GM20000 (cell line): ENCODE measurements around the gene ARHGAP24.

Source experiments
- DNase-seq: peaks from one replicate; pipeline ENCODE4 v3.0.0; 2012; ENCODE audit warnings: low spot score
- CTCF ChIP-seq: IDR thresholded peaks from 2 replicates; pipeline ENCODE4 v1.5.1; 2012; ENCODE audit warnings: mild to moderate bottlenecking, control low read depth; ENCODE audit errors: extremely low read depth, missing control alignments

ARHGAP24 gene

GRCh38 chr4:85617202-85617601, 142.3 kb downstream of the ARHGAP24 start:
- DNase-seq = no peak

GRCh38 chr4:85632981-85633380, 158.0 kb downstream of the ARHGAP24 start:
- no peak for DNase-seq
- TF ChIP-seq CTCF = no peak

More at GRCh38 chr4:85617202-85617601, 142.3 kb downstream of the ARHGAP24 start:
- TF ChIP-seq CTCF = no peak

- no peak for DNase-seq
- TF ChIP-seq CTCF = no peak
Observed at GRCh38 chr4:85637778-85638177, 162.8 kb downstream of the ARHGAP24 start.

- DNase-seq = no peak
- no peak for TF ChIP-seq CTCF
Observed at GRCh38 chr4:85639946-85640345, 165.0 kb downstream of the ARHGAP24 start.

GRCh38 chr4:85642356-85643100, 167.6 kb downstream of the ARHGAP24 start:
- DNase-seq = no peak
- TF ChIP-seq CTCF = no peak

- no peak for TF ChIP-seq CTCF
- no peak for DNase-seq
Observed at GRCh38 chr4:85644061-85644460, 169.1 kb downstream of the ARHGAP24 start.

GRCh38 chr4:85650908-85651307, 176.0 kb downstream of the ARHGAP24 start:
- no peak for DNase-seq
- no peak for TF ChIP-seq CTCF
